ENCODE results near the gene KLHL29. TPM values are rescaled to one million over a fixed set of nuclear protein-coding genes. Genes with fewer than 3 reads are reported as not detected.

Gene KLHL29
- total RNA-seq, 1 experiment from 2014 or later, result 16.7 TPM

DNA sequence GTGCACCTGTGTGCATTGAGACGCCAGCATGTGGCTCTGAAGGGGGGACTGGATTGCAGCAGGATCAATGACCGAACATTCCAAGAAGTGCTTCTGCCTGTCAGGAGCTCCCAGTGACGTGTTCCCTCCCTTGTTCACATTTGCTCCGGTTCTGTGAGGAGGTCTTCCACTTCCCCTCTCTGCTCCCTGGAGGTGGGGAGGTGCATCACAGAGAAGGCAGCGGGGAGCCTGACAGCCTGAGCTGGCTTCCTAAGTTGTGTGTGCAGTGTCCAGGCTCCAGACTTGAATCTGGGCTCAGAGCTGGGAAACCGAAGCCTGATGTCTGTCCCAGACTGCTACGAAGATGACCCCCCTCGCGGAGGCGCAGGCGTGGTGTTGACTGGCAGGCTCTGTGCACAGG, 171.0 kb downstream of the KLHL29 start:
- H3K9me2 ChIP-seq (ENCODE audit: insufficient read depth), result no peaks in the 10 kb centered on the region
- no peaks in the 10 kb centered on the region for H3K9me3 ChIP-seq (ENCODE audit: control insufficient read depth in 1 of 2, insufficient read depth in 1 of 2, low read depth in 1 of 2, low read length in 2 of 2)
- no TSS peak for BruUV-seq (replicated peaks)
- H3K27ac ChIP-seq (ENCODE audit: low read depth, low read length), result no peak overlapping the region
- intact Hi-C loops (cut with micrococcal nuclease), result no loop called here
- H3K4me3 ChIP-seq (replicated peaks in 1 of 2; ENCODE audit: low read depth in 1 of 2, low read length in 2 of 2), result no peak overlapping the region
- no peak for DNase-seq (ENCODE audit: low read depth, low spot score)
- H2AFZ ChIP-seq (ENCODE audit: low read depth, low read length, poor library complexity, severe bottlenecking), result no peak overlapping the region
- no peak overlapping the region for H3K9ac ChIP-seq (ENCODE audit: low read length)
- no peak for ATAC-seq
- ChIA-PET RAD21 (ENCODE audit: low non-redundant PET in 1 of 2, low total read pairs in 2 of 2, uncharacterized antibody in 2 of 2, unreplicated experiment in 2 of 2) (no interaction called here), CTCF (no interaction called here), POLR2A (no interaction called here)
- H3K79me2 ChIP-seq (ENCODE audit: insufficient read depth, low read length), result no peaks in the 10 kb centered on the region
- H4K20me1 ChIP-seq (ENCODE audit: insufficient read depth), result no peaks in the 10 kb centered on the region
- H3K36me3 ChIP-seq (ENCODE audit: control insufficient read depth in 1 of 2, insufficient read depth in 2 of 2, low read length in 2 of 2), result no peaks in the 10 kb centered on the region
- H3K4me2 ChIP-seq (ENCODE audit: low read length), result no peak overlapping the region
- H3K27me3 ChIP-seq (ENCODE audit: insufficient read depth, low read length), result no peaks in the 10 kb centered on the region
- no peaks in the 10 kb centered on the region for H3K4me1 ChIP-seq (ENCODE audit: control insufficient read depth in 1 of 2, insufficient read depth in 2 of 2, low read length in 2 of 2)
- TF ChIP-seq SP1 (IDR thresholded peaks at IDR 0.05; ENCODE audit: low read depth), result no peak
- TF ChIP-seq, protein P1, sequence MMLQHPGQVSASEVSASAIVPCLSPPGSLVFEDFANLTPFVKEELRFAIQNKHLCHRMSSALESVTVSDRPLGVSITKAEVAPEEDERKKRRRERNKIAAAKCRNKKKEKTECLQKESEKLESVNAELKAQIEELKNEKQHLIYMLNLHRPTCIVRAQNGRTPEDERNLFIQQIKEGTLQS (IDR thresholded peaks at IDR 0.05), result no peak
- TF ChIP-seq SRF (IDR thresholded peaks at IDR 0.05; ENCODE audit: low read depth), result no peak
- TF ChIP-seq, protein P2, sequence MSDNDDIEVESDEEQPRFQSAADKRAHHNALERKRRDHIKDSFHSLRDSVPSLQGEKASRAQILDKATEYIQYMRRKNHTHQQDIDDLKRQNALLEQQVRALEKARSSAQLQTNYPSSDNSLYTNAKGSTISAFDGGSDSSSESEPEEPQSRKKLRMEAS (IDR thresholded peaks at IDR 0.05), result no peak
- no peak for TF ChIP-seq EGR1 (IDR thresholded peaks at IDR 0.05; ENCODE audit: low read depth)
- TF ChIP-seq EZH2phosphoT487 (IDR thresholded peaks at IDR 0.05; ENCODE audit: borderline replicate concordance), result no peak
- no peak for TF ChIP-seq CBX3 (IDR thresholded peaks at IDR 0.05; ENCODE audit: low read depth)
- TF ChIP-seq REST (IDR thresholded peaks at IDR 0.05; ENCODE audit: low read depth), result no peak
- TF ChIP-seq TCF7L2 (IDR thresholded peaks at IDR 0.05; ENCODE audit: borderline replicate concordance, extremely low read depth, insufficient read depth, insufficient read length), result no peak
- TF ChIP-seq ZBTB33 (IDR thresholded peaks at IDR 0.05; ENCODE audit: extremely low read depth, insufficient replicate concordance, low read length), result no peak
- TF ChIP-seq ZFX (IDR thresholded peaks at IDR 0.05), result no peak
- TF ChIP-seq YY1 (IDR thresholded peaks at IDR 0.05; ENCODE audit: extremely low read depth, insufficient replicate concordance, low read depth, low read length), result no peak
- TF ChIP-seq FOSL1 (IDR thresholded peaks at IDR 0.05; ENCODE audit: low read depth), result no peak
- TF ChIP-seq POLR2A (IDR thresholded peaks at IDR 0.05; ENCODE audit: borderline replicate concordance, extremely low read depth, insufficient read depth, insufficient read length), result no peak
- TF ChIP-seq EZH2 (IDR thresholded peaks at IDR 0.05), result no peak
